ENCODE results near the gene HTN1. TPM values are rescaled to one million over a fixed set of nuclear protein-coding genes. Genes with fewer than 3 reads are reported as not detected.

The HTN1 gene
- total RNA-seq, 1 experiment from 2014 or later, result not detected

Other genes with a start within 250 kb of the HTN1 start
- not detected for gene SULT1E1, start 190.3 kb upstream of the HTN1 start, total RNA-seq (2021; ENCODE audit: unreplicated experiment)
- not detected for gene CSN1S1, start 119.4 kb upstream of the HTN1 start, total RNA-seq (2021; ENCODE audit: unreplicated experiment)
- not detected for gene CSN2, start 84.7 kb upstream of the HTN1 start, total RNA-seq (2021; ENCODE audit: unreplicated experiment)
- gene STATH, start 54.5 kb upstream of the HTN1 start, total RNA-seq (2021; ENCODE audit: unreplicated experiment), result not detected
- gene HTN3, start 22.0 kb upstream of the HTN1 start, total RNA-seq (2021; ENCODE audit: unreplicated experiment), result not detected
- not detected for gene PRR27, start 103.8 kb downstream of the HTN1 start, total RNA-seq (2021; ENCODE audit: unreplicated experiment)
- gene ODAM, start 145.3 kb downstream of the HTN1 start, total RNA-seq (2021; ENCODE audit: unreplicated experiment), result not detected
- gene FDCSP, start 175.7 kb downstream of the HTN1 start, total RNA-seq (2021; ENCODE audit: unreplicated experiment), result not detected
- gene CSN3, start 192.2 kb downstream of the HTN1 start, total RNA-seq (2021; ENCODE audit: unreplicated experiment), result not detected

Measured in HCT116 (cell line).